ENCODE results near the gene BIK. TPM values are rescaled to one million over a fixed set of nuclear protein-coding genes. Genes with fewer than 3 reads are reported as not detected.

BIK gene
- total RNA-seq, 2 donors from 2014 or later, result 5.8 to 13.3 TPM

DNA sequence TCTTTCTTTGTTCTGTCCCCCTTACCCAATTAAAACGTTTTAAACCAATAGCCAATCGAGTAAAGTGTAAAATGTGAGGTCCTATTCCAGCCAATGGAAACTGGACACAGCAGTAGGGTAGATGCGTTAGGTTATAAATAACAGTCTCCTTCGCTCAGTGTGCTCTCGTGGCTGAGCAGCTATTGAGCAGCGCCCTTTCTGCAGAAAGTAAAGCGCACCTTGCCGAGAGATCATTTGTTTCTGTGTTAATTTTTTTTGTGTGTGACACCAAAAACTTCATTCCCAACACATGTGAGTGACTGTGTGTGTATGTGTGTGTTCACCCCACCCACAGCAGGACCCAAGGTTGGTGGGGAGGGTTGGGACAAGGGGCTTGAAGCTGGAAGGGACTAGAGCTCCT, 14.1 kb upstream of the BIK start:
- H3K27ac ChIP-seq (ENCODE audit: low read depth, low read length), result no peak overlapping the region
- Mint-ChIP-seq H3K27me3 (ENCODE audit: insufficient read depth) (no peaks in the 10 kb centered on the region), H3K4me1 (peaks cover 4% of the 10 kb centered on the region), H3K9me3 (peaks cover 15% of the 10 kb centered on the region), H3K4me3 (no peak overlapping the region), H3K36me3 (ENCODE audit: low read depth) (peaks cover 3% of the 10 kb centered on the region), H3K27ac (no peak overlapping the region)
- WGBS, 2 experiments (ENCODE audit: insufficient coverage in 1 of 2, insufficient read length in 1 of 2), result 79 to 95% methylated on average over 4 to 7 of the region's 8 CpGs
- no peak for DNase-seq
- TF ChIP-seq, protein P1, sequence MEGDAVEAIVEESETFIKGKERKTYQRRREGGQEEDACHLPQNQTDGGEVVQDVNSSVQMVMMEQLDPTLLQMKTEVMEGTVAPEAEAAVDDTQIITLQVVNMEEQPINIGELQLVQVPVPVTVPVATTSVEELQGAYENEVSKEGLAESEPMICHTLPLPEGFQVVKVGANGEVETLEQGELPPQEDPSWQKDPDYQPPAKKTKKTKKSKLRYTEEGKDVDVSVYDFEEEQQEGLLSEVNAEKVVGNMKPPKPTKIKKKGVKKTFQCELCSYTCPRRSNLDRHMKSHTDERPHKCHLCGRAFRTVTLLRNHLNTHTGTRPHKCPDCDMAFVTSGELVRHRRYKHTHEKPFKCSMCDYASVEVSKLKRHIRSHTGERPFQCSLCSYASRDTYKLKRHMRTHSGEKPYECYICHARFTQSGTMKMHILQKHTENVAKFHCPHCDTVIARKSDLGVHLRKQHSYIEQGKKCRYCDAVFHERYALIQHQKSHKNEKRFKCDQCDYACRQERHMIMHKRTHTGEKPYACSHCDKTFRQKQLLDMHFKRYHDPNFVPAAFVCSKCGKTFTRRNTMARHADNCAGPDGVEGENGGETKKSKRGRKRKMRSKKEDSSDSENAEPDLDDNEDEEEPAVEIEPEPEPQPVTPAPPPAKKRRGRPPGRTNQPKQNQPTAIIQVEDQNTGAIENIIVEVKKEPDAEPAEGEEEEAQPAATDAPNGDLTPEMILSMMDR (conservative IDR thresholded peaks at IDR 0.05), result no peak
- H3K4me3 ChIP-seq (ENCODE audit: low read length), result no peak overlapping the region
- peaks cover 7% of the 10 kb centered on the region for H3K9me3 ChIP-seq (ENCODE audit: control insufficient read depth, low read length)
- H3K36me3 ChIP-seq (ENCODE audit: control insufficient read depth, insufficient read depth, low read length), result no peaks in the 10 kb centered on the region
- H3K27me3 ChIP-seq (ENCODE audit: control insufficient read depth, insufficient read depth, low read length, poor library complexity, severe bottlenecking), result no peaks in the 10 kb centered on the region
- H3K4me1 ChIP-seq (ENCODE audit: control insufficient read depth, insufficient read depth, low read length), result no peaks in the 10 kb centered on the region
- H3K9ac ChIP-seq (ENCODE audit: extremely low read depth, low read length, poor library complexity, severe bottlenecking), result no peak overlapping the region

DNA sequence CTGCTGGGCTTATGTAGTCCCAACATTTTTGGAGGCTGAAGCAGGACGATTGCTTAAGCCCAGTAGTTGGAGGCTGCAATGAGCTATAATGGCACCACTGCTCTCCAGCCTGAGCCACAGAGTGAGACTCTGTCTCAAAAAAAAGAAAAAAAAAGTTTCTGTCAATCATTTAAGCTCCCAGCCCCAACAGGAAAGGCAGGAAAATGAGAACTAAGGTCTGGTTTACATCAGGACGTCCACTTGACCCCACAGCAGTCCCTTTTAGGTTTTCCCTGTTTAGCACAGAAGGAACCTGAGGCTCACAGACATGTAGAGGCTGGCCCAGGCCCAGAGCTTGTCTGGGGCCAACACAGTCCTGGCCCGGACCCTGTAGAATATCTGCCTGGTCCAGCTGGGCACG, 12.2 kb upstream of the BIK start:
- Mint-ChIP-seq H3K27me3 (ENCODE audit: insufficient read depth) (no peaks in the 10 kb centered on the region), H3K4me3 (no peak overlapping the region), H3K9me3 (peaks cover 15% of the 10 kb centered on the region), H3K27ac (no peak overlapping the region), H3K4me1 (peaks cover 4% of the 10 kb centered on the region), H3K36me3 (ENCODE audit: low read depth) (peaks cover 3% of the 10 kb centered on the region)
- Histone ChIP-seq H3K27me3 (ENCODE audit: control insufficient read depth, insufficient read depth, low read length, poor library complexity, severe bottlenecking) (no peaks in the 10 kb centered on the region), H3K36me3 (ENCODE audit: control insufficient read depth, insufficient read depth, low read length) (no peaks in the 10 kb centered on the region), H3K4me3 (ENCODE audit: low read length) (no peak overlapping the region), H3K9me3 (ENCODE audit: control insufficient read depth, low read length) (peaks cover 7% of the 10 kb centered on the region), H3K9ac (ENCODE audit: extremely low read depth, low read length, poor library complexity, severe bottlenecking) (no peak overlapping the region), H3K4me1 (ENCODE audit: control insufficient read depth, insufficient read depth, low read length) (no peaks in the 10 kb centered on the region), H3K27ac (ENCODE audit: low read depth, low read length) (no peak overlapping the region)
- WGBS, 2 experiments (ENCODE audit: insufficient coverage in 1 of 2, insufficient read length in 1 of 2), result 88 to 89% methylated on average over 4 of the region's 4 CpGs
- TF ChIP-seq, protein P1 (conservative IDR thresholded peaks at IDR 0.05), result no peak
- no peak for DNase-seq

DNA sequence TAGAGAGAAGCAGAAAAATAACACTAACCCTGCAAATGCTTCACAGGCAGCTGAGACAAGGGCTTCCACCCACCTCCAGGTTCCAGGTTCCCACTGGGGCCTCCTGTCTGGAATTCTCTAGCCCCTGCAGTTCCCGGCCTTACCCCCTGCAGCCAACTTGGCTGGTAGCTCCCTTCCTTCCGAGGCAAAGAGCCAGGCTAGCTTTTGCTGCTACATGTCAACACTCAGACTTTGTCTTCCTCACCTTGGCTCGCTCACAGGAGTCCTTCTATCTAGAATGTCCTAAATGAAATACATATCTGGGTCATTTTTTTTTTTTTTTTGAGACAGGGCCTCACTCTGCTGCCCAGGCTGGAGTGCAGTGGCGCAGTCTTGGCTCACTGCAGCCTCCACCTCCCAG, 11.5 kb upstream of the BIK start:
- TF ChIP-seq, protein P1 (conservative IDR thresholded peaks at IDR 0.05), result no peak

More for the DNA sequence above, 11.5 kb upstream of the BIK start:
- Mint-ChIP-seq H3K27me3 (ENCODE audit: insufficient read depth) (no peaks in the 10 kb centered on the region), H3K9me3 (peaks cover 15% of the 10 kb centered on the region), H3K36me3 (ENCODE audit: low read depth) (peaks cover 3% of the 10 kb centered on the region), H3K4me1 (peaks cover 10% of the 10 kb centered on the region), H3K27ac (no peak overlapping the region), H3K4me3 (no peak overlapping the region)
- WGBS, 2 experiments (ENCODE audit: insufficient coverage in 1 of 2, insufficient read length in 1 of 2), result 91 to 100% methylated on average over 2 to 4 of the region's 4 CpGs
- H3K4me1 ChIP-seq (ENCODE audit: control insufficient read depth, insufficient read depth, low read length), result peaks cover 3% of the 10 kb centered on the region
- DNase-seq, result no peak
- H3K9ac ChIP-seq (ENCODE audit: extremely low read depth, low read length, poor library complexity, severe bottlenecking), result no peak overlapping the region
- peaks cover 7% of the 10 kb centered on the region for H3K9me3 ChIP-seq (ENCODE audit: control insufficient read depth, low read length)
- no peaks in the 10 kb centered on the region for H3K36me3 ChIP-seq (ENCODE audit: control insufficient read depth, insufficient read depth, low read length)
- no peaks in the 10 kb centered on the region for H3K27me3 ChIP-seq (ENCODE audit: control insufficient read depth, insufficient read depth, low read length, poor library complexity, severe bottlenecking)
- H3K27ac ChIP-seq (ENCODE audit: low read depth, low read length), result no peak overlapping the region
- H3K4me3 ChIP-seq (ENCODE audit: low read length), result no peak overlapping the region

Measured in endodermal cell (in vitro differentiated cells).